GM23338 (cell line): ENCODE results near the gene RAMACL. TPM values are rescaled to one million over a fixed set of nuclear protein-coding genes. Genes with fewer than 3 reads are reported as not detected.

Source experiments
- ATAC-seq: fragments of 200-7000 bp; cut with Tn5 transposase; 3 replicates; pipeline ENCODE4 v1.9.1; 2020
- DNase-seq: peaks from one replicate; pipeline ENCODE4 v3.0.0-alpha.2; 2015; ENCODE audit warnings: low spot score
- H2AFZ ChIP-seq: fragments of 200-600 bp; sonication (generic); 2 replicates; pipeline ENCODE4 v1.8.0; 2016; ENCODE audit warnings: antibody characterized with exemption, mild to moderate bottlenecking, moderate library complexity
- H3F3A ChIP-seq: fragments of 200-600 bp; sonication (generic); replicated peaks from 2 replicates; pipeline ENCODE4 v1.8.0; 2017; ENCODE audit warnings: antibody characterized with exemption, mixed run types, low read depth
- H3K27ac ChIP-seq: fragments of 200-600 bp; sonication (generic); 2 replicates; pipeline ENCODE4 v1.6.1; 2016; ENCODE audit warnings: low read depth
- H3K27me3 ChIP-seq: fragments of 200-600 bp; sonication (generic); 2 replicates; pipeline ENCODE4 v1.8.0; 2016; ENCODE audit warnings: mild to moderate bottlenecking, mixed run types, moderate library complexity; ENCODE audit not compliant: insufficient read depth
- H3K36me3 ChIP-seq: fragments of 200-600 bp; sonication (generic); 2 replicates; pipeline ENCODE4 v1.8.0; 2016; ENCODE audit warnings: mild to moderate bottlenecking; ENCODE audit not compliant: insufficient read depth
- H3K4me1 ChIP-seq: fragments of 200-600 bp; sonication (generic); 2 replicates; pipeline ENCODE4 v1.8.0; 2016; ENCODE audit warnings: mild to moderate bottlenecking, moderate library complexity; ENCODE audit not compliant: insufficient read depth
- H3K4me2 ChIP-seq: fragments of 200-600 bp; sonication (generic); 2 replicates; pipeline ENCODE4 v1.7.1; 2017; ENCODE audit warnings: mixed run types
- H3K4me3 ChIP-seq: fragments of 200-600 bp; sonication (generic); 2 replicates; pipeline ENCODE4 v1.6.1; 2016; ENCODE audit warnings: mixed run types
- H3K79me2 ChIP-seq: fragments of 200-600 bp; sonication (generic); replicated peaks from 2 replicates; pipeline ENCODE4 v1.8.0; 2017; ENCODE audit warnings: mild to moderate bottlenecking; ENCODE audit not compliant: insufficient read depth
- H3K9me2 ChIP-seq: fragments of 200-600 bp; sonication (generic); 2 replicates; pipeline ENCODE4 v1.8.0; 2017; ENCODE audit not compliant: insufficient read depth
- H4K20me1 ChIP-seq: fragments of 200-600 bp; sonication (generic); replicated peaks from 2 replicates; pipeline ENCODE4 v1.8.0; 2017; ENCODE audit warnings: mild to moderate bottlenecking; ENCODE audit not compliant: insufficient read depth
- H3K27ac Mint-ChIP-seq: 2 replicates; pipeline ENCODE4 v1.8.0; 2020; ENCODE audit warnings: inconsistent platforms, mild to moderate bottlenecking, moderate library complexity, mixed read lengths
- H3K27me3 Mint-ChIP-seq: 3 replicates; pipeline ENCODE4 v1.8.0; 2022; ENCODE audit warnings: low read depth, mild to moderate bottlenecking, moderate library complexity, mixed read lengths, inconsistent platforms; ENCODE audit not compliant: insufficient read depth, poor library complexity
- H3K36me3 Mint-ChIP-seq: 3 replicates; pipeline ENCODE4 v1.8.0; 2021; ENCODE audit warnings: low read depth, mild to moderate bottlenecking, inconsistent platforms, moderate library complexity, mixed read lengths
- H3K4me1 Mint-ChIP-seq: 3 replicates; pipeline ENCODE4 v1.8.0; 2020; ENCODE audit warnings: mild to moderate bottlenecking, inconsistent platforms, mixed read lengths
- H3K4me3 Mint-ChIP-seq: 3 replicates; pipeline ENCODE4 v1.8.0; 2021; ENCODE audit warnings: moderate library complexity, mild to moderate bottlenecking, inconsistent platforms, mixed read lengths
- H3K9me3 Mint-ChIP-seq: 3 replicates; pipeline ENCODE4 v1.8.0; 2020; ENCODE audit warnings: moderate library complexity, mild to moderate bottlenecking, inconsistent platforms, mixed read lengths
- CTCF ChIP-seq, 2 experiments: fragments of 200-600 bp in 1 of 2; sonication (generic) in 1 of 2; conservative IDR thresholded peaks; 2 replicates each; pipeline versions ENCODE4 v1.5.1 to v1.6.1; 2016 to 2017; ENCODE audit warnings: antibody characterized with exemption in 2 of 2, low read depth in 2 of 2, mild to moderate bottlenecking in 2 of 2, moderate library complexity in 1 of 2
- NANOG ChIP-seq: IDR thresholded peaks from 2 replicates; pipeline ENCODE4 v1.6.1; 2016; ENCODE audit warnings: antibody characterized with exemption, borderline replicate concordance
- POLR2AphosphoS5 ChIP-seq: IDR thresholded peaks from 2 replicates; pipeline ENCODE4 v1.6.1; 2016; ENCODE audit warnings: antibody characterized with exemption, low read depth
- ZNF114 ChIP-seq: fragments of 250-450 bp; sonication (Bioruptor Pico); IDR thresholded peaks from 2 replicates; pipeline ENCODE4 v1.5.0; 2020; ENCODE audit warnings: mild to moderate bottlenecking, moderate library complexity
- ZNF331 ChIP-seq: fragments of 250-450 bp; sonication (Bioruptor Pico); IDR thresholded peaks from 2 replicates; pipeline ENCODE4 v1.5.0; 2020; ENCODE audit warnings: low read depth, mild to moderate bottlenecking, moderate library complexity
- polyA plus RNA-seq: library from polyadenylated mRNA; unstranded; fragments of >200 nt; fragmentation: Nextera tagmentation; extraction: Ambion mirVana; gene quantifications from 2 replicates; pipeline ENCODE4 v1.2.1, GENCODE V29; 2016
- total RNA-seq: library from RNA; depleted of rRNA; stranded (reverse); fragments of >200 nt; shearing (Covaris generic); gene quantifications from 2 replicates; pipeline ENCODE4 v1.2.3, GENCODE V29; 2014

RAMACL gene
- total and polyA plus RNA-seq, 2 experiments from 2014 or later: 0.61 to 4.0 TPM

DNA sequence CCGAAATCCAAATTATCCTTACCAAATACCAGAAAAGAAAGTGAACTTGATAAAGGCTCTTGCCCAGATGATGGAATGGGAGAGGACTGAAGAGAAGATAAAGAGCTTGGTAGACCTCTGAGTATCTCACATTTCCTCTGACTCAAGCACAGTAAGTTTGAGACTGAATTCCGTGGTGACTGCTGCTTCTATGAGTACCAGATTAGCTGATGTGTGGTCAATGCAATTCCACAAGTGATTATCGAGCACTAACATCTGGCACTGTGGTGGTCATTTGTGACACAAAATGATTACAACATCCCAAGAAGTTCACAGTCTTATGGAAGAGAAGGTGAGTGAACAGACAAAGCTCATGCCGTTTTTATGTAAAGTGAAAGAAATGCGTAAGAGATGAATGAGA is 43.1 kb upstream of the RAMACL start:
- Histone ChIP-seq H3F3A (peaks cover 18% of the 10 kb centered on the region), H3K9me2 (no peaks in the 10 kb centered on the region), H3K4me2 (no peak overlapping the region), H3K36me3 (no peaks in the 10 kb centered on the region), H3K27me3 (peaks cover 30% of the 10 kb centered on the region), H3K4me1 (peaks cover 40% of the 10 kb centered on the region), H3K27ac (no peak overlapping the region), H3K4me3 (no peak overlapping the region), H4K20me1 (0 out of 2 replicates have a peak, but pooled peaks cover 4% of the 10 kb centered on the region), H3K79me2 (peaks cover 16% of the 10 kb centered on the region), H2AFZ (no peak overlapping the region)
- no peak for TF ChIP-seq NANOG
- H3K27me3 Mint-ChIP-seq: peaks cover 35% of the 10 kb centered on the region
- H3K4me3 Mint-ChIP-seq: no peak overlapping the region; the same call in 2 of the 3 replicates
- peaks cover 53% of the 10 kb centered on the region for H3K4me1 Mint-ChIP-seq
- H3K36me3 Mint-ChIP-seq: no peaks in the 10 kb centered on the region; the same call in 1 of the 3 replicates
- H3K27ac Mint-ChIP-seq: no peak overlapping the region
- H3K9me3 Mint-ChIP-seq: peaks cover 2% of the 10 kb centered on the region; the same call in 1 of the 3 replicates
- ATAC-seq (no peak), DNase-seq (no peak)

DNA sequence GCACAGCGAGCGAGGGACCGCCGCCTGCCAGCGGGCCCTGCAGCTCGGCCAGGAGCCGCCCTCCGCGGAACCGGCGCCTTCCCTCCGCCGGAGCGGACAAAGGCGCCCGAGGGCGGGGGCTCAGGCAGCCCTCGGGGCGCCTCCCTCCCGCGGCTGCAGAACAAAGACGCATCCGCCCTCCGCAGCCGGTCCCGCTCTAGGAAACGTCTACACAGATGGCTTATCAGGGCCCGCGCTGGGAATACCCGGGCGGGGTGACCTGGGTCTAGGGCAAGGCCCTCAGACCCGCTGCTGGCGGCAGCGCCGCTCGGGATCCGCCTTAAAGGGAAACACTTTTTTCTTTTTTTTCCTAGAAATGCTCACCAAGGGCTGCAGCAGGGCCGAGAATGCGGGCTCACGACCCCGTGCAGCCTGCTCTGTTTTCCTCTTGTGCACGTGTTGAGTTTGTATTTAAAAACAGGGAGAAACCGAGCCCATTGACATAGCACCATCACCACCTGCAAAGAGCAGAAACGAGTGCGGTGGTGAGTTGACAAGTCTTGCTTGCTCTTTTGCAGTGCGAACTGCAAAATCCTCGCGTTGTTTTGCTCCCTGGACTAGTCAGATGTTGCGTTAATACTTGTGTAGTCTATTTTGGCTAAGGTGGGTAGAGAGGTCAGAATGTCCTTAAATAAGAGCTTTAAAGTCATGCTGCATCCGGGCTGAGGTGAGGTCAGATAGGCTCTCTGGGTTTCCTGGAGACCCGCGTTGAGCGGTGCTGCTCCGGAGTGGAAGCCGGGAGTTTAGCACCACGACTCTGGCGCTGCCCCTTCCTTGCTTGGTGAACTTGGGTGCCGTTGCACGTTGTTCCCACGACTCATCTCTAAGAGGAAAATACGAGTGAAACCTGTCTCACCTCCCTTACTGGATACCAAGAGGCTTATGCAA is 41.7 kb upstream of the RAMACL start:
- peak overlapping the region; percentile 90 for H3K4me3 ChIP-seq
- H3K36me3 ChIP-seq: no peaks in the 10 kb centered on the region
- TF ChIP-seq ZNF331 (CRISPR knock-in tag) (no peak), CTCF (conservative IDR thresholded peaks at IDR 0.05; ENCODE audit: low read depth in 2 of 2) (no peak), ZNF114 (CRISPR knock-in tag) (no peak)
- H4K20me1 ChIP-seq: peaks cover 4% of the 10 kb centered on the region; the same call in 1 of the 2 replicates
- peaks cover 18% of the 10 kb centered on the region for H3F3A ChIP-seq
- Mint-ChIP-seq H3K9me3 (peaks cover 2% of the 10 kb centered on the region; the same call in 1 of the 3 replicates), H3K4me1 (peaks cover 51% of the 10 kb centered on the region), H3K4me3 (peak overlapping the region; percentile 72), H3K27me3 (peaks cover 35% of the 10 kb centered on the region), H3K27ac (peak overlapping the region; percentile 94; the same call in 1 of the 2 replicates), H3K36me3 (no peaks in the 10 kb centered on the region; the same call in 1 of the 3 replicates)
- H3K79me2 ChIP-seq: peaks cover 31% of the 10 kb centered on the region
- H3K9me2 ChIP-seq: no peaks in the 10 kb centered on the region
- H3K27me3 ChIP-seq: peaks cover 30% of the 10 kb centered on the region
- peak overlapping the region; percentile 100 for H3K4me2 ChIP-seq
- ATAC-seq: peak; percentile 66
- H3K27ac ChIP-seq: peak overlapping the region; percentile 97
- peak; percentile 78 for DNase-seq
- H2AFZ ChIP-seq: peak overlapping the region; percentile 94
- peaks cover 40% of the 10 kb centered on the region for H3K4me1 ChIP-seq

DNA sequence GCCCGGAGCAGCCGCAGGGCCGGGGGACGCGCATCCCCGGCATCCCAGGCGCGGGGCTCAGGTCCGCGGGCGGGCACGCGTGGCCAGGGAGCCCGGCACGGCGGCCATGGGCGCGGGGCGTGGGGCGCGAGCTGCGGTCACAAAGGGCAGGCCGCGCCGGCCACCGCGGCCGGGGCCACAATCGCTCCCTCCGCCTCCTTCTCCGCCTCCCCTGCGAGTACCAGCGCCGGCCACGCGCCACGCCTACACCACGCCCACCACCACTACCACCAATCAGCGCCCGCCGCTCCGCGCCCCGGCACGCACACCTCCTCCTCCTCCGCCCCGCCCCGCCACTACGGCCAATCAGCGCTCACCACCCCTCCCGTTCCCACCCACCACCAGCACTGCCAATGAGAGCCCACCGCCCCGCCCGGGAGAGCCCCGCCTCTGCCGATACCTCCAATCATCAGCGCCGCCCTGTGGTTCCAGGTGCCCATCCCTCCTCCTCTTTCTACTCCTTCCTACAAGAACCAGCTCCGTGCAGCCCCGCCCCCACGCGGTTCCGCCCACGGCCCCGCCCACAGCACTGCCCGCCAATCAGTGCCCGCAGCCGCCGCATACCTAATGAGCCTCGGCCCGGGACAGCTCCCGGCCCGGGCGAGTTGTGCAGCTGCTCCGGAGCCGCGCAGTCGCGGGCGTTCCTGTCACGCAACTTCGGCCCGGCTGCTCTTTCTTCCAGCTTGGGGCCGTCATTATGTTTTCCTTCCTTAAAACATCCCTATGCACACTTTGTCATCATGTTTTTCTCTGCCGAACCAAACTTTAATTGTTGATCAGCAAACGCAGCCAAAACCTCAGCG is 40.8 kb upstream of the RAMACL start, which contains the start of gene RPS6KA2:
TSS of gene RPS6KA2 (minus strand) at position 219 of the 842 bp plus-strand sequence. CDS start 232 bp downstream, outside the sequence.
- H3K4me3 Mint-ChIP-seq: peak within 1 kb of the TSS; percentile 72
- H3F3A ChIP-seq: peaks cover 18% of the 10 kb centered on the region
- no peaks in the 10 kb centered on the region for H3K9me3 Mint-ChIP-seq
- peak within 1 kb of the TSS; percentile 94 for H3K27ac Mint-ChIP-seq
- peak within 1 kb of the TSS; percentile 100 for H3K4me2 ChIP-seq
- H3K27me3 ChIP-seq: peaks cover 30% of the 10 kb centered on the region
- H3K27me3 Mint-ChIP-seq: peaks cover 33% of the 10 kb centered on the region
- H3K79me2 ChIP-seq: peaks cover 39% of the 10 kb centered on the region
- H3K4me3 ChIP-seq: peak within 1 kb of the TSS; percentile 91
- DNase-seq (peak; percentile 99), ATAC-seq (peak; percentile 82)
- H3K36me3 Mint-ChIP-seq: no peaks in the 10 kb centered on the region; the same call in 1 of the 3 replicates
- H3K27ac ChIP-seq: peak within 1 kb of the TSS; percentile 97
- peaks cover 55% of the 10 kb centered on the region for H3K4me1 Mint-ChIP-seq
- H2AFZ ChIP-seq: peak within 1 kb of the TSS; percentile 94
- H3K9me2 ChIP-seq: no peaks in the 10 kb centered on the region
- H3K4me1 ChIP-seq: peaks cover 41% of the 10 kb centered on the region
- no peaks in the 10 kb centered on the region for H3K36me3 ChIP-seq
- peaks cover 4% of the 10 kb centered on the region; the same call in 1 of the 2 replicates for H4K20me1 ChIP-seq
- peak; percentile 73 for TF ChIP-seq POLR2AphosphoS5
